Measurements from ENCODE around the gene CFI. TPM values are rescaled to one million over a fixed set of nuclear protein-coding genes. Genes with fewer than 3 reads are reported as not detected.

The CFI gene
- total RNA-seq, result 44.0 TPM

GRCh38 chr4:109801895-109802319, at the start of gene CFI:
Gene CFI (minus strand): TSS chr4:109801999. CDS start chr4:109801971, 28 bp downstream.

GRCh38 chr4:109847896-109848442, 46.2 kb upstream of the CFI start, which contains the start of gene LRIT3:
Gene LRIT3 (plus strand): TSS chr4:109848107. CDS start chr4:109848202, 95 bp downstream.

GRCh38 chr4:109827672-109828071, 25.9 kb upstream of the CFI start, which contains the start of gene RRH:
Gene RRH (plus strand): TSS chr4:109827972. CDS start chr4:109828028, 56 bp downstream.

GRCh38 chr4:109815151-109816081, 13.6 kb upstream of the CFI start, which contains the start of gene GAR1:
Gene GAR1 (plus strand): TSS chr4:109815762. CDS start chr4:109816165, 403 bp downstream.

GRCh38 chr4:109729718-109730618, 71.8 kb downstream of the CFI start, which contains the start of gene PLA2G12A:
Gene PLA2G12A (minus strand): TSS chr4:109730070. CDS start chr4:109729809, 261 bp downstream.

GRCh38 chr4:109702950-109703663, 98.7 kb downstream of the CFI start, which contains the start of gene CASP6:
Gene CASP6 (minus strand): TSS chr4:109703445. CDS start chr4:109703395, 50 bp downstream.

Other genes starting within 250 kb of the CFI start
- 45.2 TPM for gene MCUB, start 241.8 kb downstream of the CFI start, total RNA-seq
- 34.6 TPM for gene CASP6, start 98.6 kb downstream of the CFI start, total RNA-seq
- 36.8 TPM for gene PLA2G12A, start 71.9 kb downstream of the CFI start, total RNA-seq
- gene GAR1, start 13.8 kb upstream of the CFI start, total RNA-seq, result 13.9 TPM
- 9.6 TPM for gene RRH, start 26.0 kb upstream of the CFI start, total RNA-seq
- 5.2 TPM for gene LRIT3, start 46.1 kb upstream of the CFI start, total RNA-seq
- gene EGF, start 110.9 kb upstream of the CFI start, total RNA-seq, result 20.8 TPM